ENCODE results near the gene COL8A2.

Gene COL8A2

DNA sequence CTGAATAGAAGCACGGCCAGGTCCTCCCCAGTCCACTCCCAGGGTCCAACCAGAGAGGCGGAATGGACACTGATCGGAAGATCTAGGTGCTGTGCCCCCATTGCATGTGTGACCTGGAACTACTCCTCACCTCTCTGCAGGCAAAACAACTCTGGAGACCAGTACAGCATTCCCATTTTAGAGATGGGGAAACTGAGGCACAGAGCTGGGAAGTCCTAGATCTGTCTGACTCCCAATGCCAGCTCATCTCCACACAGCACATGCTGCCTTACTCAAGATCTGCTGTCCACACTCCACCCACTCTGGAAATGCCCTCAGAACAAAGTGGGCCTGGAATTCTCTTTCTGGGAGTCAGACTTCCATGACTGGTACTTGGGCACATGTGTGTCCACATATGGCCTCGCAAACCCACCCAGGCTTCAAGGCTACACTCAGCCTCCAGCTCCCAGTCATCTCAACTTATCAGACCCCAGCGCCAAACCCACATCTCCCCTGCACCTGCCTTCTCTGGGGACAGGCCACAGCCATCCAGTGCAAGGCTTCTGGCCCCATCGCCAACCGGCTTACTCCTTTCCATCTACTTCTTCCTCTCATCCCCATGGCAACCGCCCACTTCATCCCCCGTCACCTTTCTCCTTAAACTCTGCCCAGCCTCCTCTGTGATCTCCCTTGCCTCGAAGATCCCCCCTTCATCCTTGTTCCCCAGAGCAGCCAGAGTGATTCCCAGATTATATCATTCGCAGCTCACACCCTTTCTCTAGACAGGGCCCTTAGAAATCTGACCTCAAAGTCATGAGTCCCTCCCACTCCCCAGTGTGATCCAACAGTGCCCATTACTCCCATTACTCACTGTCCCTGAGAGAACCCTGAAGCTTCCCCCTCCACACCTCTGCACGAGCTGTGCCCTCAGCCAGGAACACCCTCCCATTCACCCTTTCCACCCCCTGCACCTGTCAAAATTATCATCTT lies 2.7 kb downstream of the COL8A2 start:
- H3K27me3 ChIP-seq (ENCODE audit: insufficient read depth, low read length): peaks cover 42% of the 10 kb centered on the region
- no peaks in the 10 kb centered on the region for H3K36me3 ChIP-seq (ENCODE audit: insufficient read depth, low read length)
- H3K4me1 ChIP-seq (ENCODE audit: insufficient read depth, low read length): no peaks in the 10 kb centered on the region
- no peaks in the 10 kb centered on the region for H3K9me3 ChIP-seq (ENCODE audit: insufficient read depth, low read depth, low read length)
- H3K27ac ChIP-seq (ENCODE audit: low read depth, low read length): no peak overlapping the region
- no peak overlapping the region for H3K4me3 ChIP-seq (ENCODE audit: low read length)
- H3K9ac ChIP-seq (ENCODE audit: low read depth, low read length): no peak overlapping the region
- 85% methylated on average over 12 of the region's 12 CpGs for WGBS

DNA sequence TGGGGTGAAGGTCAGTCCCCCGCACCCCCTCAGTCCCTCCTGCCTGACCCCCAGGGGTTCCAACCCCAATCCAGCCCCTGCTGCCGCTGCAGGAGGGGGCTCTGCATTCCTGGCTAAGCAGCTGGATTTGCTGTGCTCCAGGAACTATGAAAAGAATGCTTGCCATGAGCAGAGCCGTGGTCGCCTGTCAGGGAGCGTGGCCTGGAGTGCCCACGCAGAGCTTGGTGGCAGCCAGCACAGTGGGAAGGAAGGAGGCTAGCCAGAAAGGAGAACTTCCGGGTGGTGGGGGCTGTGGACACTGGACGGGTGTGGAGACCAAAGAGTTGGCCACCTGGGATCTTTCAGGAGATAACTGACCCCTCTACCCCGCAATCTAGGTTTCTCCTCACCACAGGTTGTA lies 5.6 kb downstream of the COL8A2 start:
- 71% methylated on average over 9 of the region's 9 CpGs for whole genome bisulfite sequencing
- Histone ChIP-seq H3K27ac (ENCODE audit: low read depth, low read length) (no peak overlapping the region), H3K4me1 (ENCODE audit: insufficient read depth, low read length) (no peaks in the 10 kb centered on the region), H3K36me3 (ENCODE audit: insufficient read depth, low read length) (no peaks in the 10 kb centered on the region), H3K9ac (ENCODE audit: low read depth, low read length) (no peak overlapping the region), H3K4me3 (ENCODE audit: low read length) (no peak overlapping the region), H3K9me3 (ENCODE audit: insufficient read depth, low read depth, low read length) (no peaks in the 10 kb centered on the region), H3K27me3 (ENCODE audit: insufficient read depth, low read length) (peaks cover 21% of the 10 kb centered on the region)

DNA sequence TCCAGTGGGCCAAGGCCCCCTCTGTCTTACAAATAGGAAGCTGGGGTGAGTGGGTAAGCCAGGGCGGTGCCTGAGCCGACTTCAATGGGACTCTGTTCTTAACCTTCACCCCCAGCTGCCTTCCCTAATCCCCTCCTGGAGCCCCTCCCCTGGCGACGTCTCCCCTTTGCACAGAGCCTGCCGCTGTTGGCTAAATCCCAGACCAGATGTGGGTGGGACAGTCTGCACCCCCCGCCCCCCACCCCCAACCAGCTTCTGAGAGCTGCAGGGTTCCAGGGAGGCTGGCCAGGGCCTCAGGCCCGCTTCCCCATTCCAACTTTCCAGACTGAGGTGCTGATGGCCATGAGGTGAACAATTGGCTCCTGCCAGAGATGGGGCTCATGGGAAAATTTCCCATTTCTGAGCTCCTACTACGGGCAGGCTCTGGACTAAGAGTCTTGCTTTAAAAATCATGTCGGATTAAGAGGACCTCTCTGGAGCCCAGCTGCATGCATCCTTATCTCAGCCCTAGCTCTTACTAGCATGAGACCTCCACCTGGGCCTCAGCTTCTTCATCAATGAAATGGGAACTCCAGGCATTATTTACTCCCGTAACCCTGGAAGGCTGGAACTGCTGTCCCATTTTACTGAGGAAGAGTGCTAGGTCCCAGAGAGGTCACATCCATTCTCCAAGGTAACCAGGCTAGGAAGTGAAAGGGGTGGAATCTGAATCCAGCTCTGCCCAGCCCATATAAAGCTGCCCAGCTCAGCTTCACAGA lies 6.4 kb downstream of the COL8A2 start:
- Histone ChIP-seq H3K27me3 (ENCODE audit: insufficient read depth, low read length) (peaks cover 13% of the 10 kb centered on the region), H3K9me3 (ENCODE audit: insufficient read depth, low read depth, low read length) (no peaks in the 10 kb centered on the region), H3K36me3 (ENCODE audit: insufficient read depth, low read length) (no peaks in the 10 kb centered on the region), H3K4me1 (ENCODE audit: insufficient read depth, low read length) (no peaks in the 10 kb centered on the region), H3K9ac (ENCODE audit: low read depth, low read length) (no peak overlapping the region), H3K4me3 (ENCODE audit: low read length) (no peak overlapping the region), H3K27ac (ENCODE audit: low read depth, low read length) (no peak overlapping the region)
- 68% methylated on average over 10 of the region's 10 CpGs for WGBS

DNA sequence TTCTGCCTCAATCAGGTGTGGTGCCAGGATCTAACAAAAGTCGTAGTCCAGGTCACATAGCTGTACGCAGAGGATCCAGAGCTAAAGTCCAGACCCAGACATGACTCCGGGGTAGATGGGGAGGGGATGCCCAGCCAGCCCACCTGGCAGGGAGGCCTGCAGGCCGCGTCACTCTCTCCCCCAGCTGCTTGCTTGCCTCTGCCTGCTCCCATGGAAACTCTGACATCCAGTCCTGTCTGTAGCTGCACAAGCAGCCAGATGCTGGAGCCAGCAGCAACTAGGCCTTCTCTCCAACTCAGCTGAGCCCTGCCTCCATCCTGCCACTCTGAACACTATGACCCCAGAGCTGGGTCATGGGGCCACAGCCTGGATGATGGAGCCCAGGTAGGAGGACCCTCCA lies 8.1 kb downstream of the COL8A2 start:
- no peaks in the 10 kb centered on the region for H3K4me1 ChIP-seq (ENCODE audit: insufficient read depth, low read length)
- no peaks in the 10 kb centered on the region; the same call in 1 of the 2 replicates for H3K27me3 ChIP-seq (ENCODE audit: insufficient read depth, low read length)
- H3K9ac ChIP-seq (ENCODE audit: low read depth, low read length): no peak overlapping the region
- no peak overlapping the region for H3K4me3 ChIP-seq (ENCODE audit: low read length)
- no peak overlapping the region for H3K27ac ChIP-seq (ENCODE audit: low read depth, low read length)
- H3K36me3 ChIP-seq (ENCODE audit: insufficient read depth, low read length): no peaks in the 10 kb centered on the region
- WGBS: 89% methylated on average over 5 of the region's 5 CpGs
- H3K9me3 ChIP-seq (ENCODE audit: insufficient read depth, low read depth, low read length): no peaks in the 10 kb centered on the region

DNA sequence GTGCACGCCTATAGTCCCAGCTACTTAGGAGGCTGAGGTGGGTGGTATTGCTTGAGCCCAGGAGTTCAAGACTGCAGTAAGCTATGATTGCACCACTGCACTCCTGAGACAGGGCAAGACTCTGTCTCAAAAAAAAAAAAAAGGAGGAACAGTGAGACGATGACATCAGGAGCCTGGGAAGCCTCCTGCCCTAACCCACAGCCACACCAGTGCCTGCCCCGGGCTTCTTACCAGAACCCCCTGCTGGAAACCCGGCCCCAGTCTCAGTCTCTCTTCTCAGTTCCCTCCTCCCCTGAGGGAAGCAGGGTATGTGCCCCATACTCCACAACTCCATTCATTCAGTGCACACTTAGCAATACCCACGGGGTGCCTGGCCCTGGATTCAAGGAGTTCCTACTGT lies 9.1 kb downstream of the COL8A2 start:
- Histone ChIP-seq H3K4me3 (ENCODE audit: low read length) (no peak overlapping the region), H3K9me3 (ENCODE audit: insufficient read depth, low read depth, low read length) (no peaks in the 10 kb centered on the region), H3K4me1 (ENCODE audit: insufficient read depth, low read length) (no peaks in the 10 kb centered on the region), H3K27me3 (ENCODE audit: insufficient read depth, low read length) (no peaks in the 10 kb centered on the region; the same call in 1 of the 2 replicates), H3K36me3 (ENCODE audit: insufficient read depth, low read length) (no peaks in the 10 kb centered on the region), H3K9ac (ENCODE audit: low read depth, low read length) (no peak overlapping the region), H3K27ac (ENCODE audit: low read depth, low read length) (no peak overlapping the region)
- WGBS: 68% methylated on average over 5 of the region's 5 CpGs

DNA sequence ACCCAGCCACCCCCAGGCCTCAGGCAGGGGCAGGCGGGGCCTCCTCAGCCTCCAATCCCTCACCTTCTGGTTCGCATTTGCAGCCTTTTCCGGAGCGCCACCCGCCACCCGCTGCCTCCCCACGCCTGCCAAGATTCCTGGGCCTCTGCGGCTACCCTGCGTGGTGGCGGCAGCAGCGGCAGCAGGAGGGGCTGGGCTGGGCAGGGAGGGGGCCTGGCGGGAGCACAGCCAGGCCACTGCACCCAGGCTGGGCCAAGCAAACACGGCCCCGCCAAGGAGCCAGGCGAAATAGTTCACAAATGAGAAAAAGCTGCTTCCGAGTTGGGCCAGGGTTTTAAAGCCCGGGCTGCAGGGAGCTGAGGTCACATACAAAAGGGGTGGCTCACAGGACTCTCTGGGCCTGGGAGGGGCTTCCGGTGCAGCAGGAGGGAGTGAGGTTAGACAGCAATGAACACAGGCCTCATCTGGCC lies 9.8 kb downstream of the COL8A2 start:
- Histone ChIP-seq H3K4me1 (ENCODE audit: insufficient read depth, low read length) (no peaks in the 10 kb centered on the region), H3K9me3 (ENCODE audit: insufficient read depth, low read depth, low read length) (no peaks in the 10 kb centered on the region), H3K27me3 (ENCODE audit: insufficient read depth, low read length) (no peaks in the 10 kb centered on the region; the same call in 1 of the 2 replicates), H3K4me3 (ENCODE audit: low read length) (no peak overlapping the region), H3K36me3 (ENCODE audit: insufficient read depth, low read length) (no peaks in the 10 kb centered on the region), H3K9ac (ENCODE audit: low read depth, low read length) (no peak overlapping the region), H3K27ac (ENCODE audit: low read depth, low read length) (no peak overlapping the region)
- WGBS: 76% methylated on average over 18 of the region's 18 CpGs

DNA sequence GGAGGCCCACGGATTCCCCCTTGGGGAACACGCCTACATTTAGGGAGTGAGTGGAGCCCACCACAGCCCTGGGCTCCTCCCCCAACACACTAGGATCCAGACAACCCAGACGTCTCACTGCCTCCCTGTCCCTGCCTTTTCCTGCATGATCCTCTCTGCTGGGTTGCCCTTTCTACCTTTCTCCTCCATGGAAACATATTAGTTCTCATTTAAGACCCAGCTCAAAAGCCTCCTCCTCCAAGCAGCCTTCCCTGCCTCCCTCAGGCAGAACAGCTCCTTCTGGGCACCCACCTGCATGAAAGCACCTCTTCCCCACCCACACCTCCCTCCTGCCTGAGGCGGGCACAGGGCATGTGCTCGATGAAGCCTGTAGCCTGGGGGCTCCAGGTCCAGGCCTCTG lies 10.7 kb downstream of the COL8A2 start:
- Histone ChIP-seq H3K36me3 (ENCODE audit: insufficient read depth, low read length) (no peaks in the 10 kb centered on the region), H3K9me3 (ENCODE audit: insufficient read depth, low read depth, low read length) (no peaks in the 10 kb centered on the region), H3K27ac (ENCODE audit: low read depth, low read length) (no peak overlapping the region), H3K27me3 (ENCODE audit: insufficient read depth, low read length) (no peaks in the 10 kb centered on the region; the same call in 1 of the 2 replicates), H3K4me1 (ENCODE audit: insufficient read depth, low read length) (no peaks in the 10 kb centered on the region), H3K9ac (ENCODE audit: low read depth, low read length) (no peak overlapping the region), H3K4me3 (ENCODE audit: low read length) (no peak overlapping the region)
- WGBS: 68% methylated on average over 5 of the region's 5 CpGs

DNA sequence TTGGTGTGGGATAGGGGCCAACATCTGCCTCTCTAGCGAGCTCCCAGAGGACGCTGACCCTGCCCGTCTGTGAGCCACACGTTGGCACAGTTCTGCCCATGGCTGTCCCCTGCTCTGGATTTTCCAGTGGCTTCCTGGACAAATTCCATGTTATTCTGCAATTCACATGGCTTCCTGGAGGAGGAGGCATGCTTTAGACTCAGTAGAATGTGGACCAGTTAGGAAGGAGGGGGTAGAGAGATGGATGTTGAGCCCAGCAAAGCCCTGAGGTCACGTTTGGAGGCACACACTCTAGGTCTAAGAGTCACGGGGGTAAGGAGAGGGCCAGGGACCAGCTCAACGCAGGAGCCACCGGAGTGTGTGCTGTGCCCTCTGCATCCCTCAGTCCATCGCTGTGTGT lies 12.2 kb downstream of the COL8A2 start:
- WGBS: 90% methylated on average over 9 of the region's 9 CpGs

DNA sequence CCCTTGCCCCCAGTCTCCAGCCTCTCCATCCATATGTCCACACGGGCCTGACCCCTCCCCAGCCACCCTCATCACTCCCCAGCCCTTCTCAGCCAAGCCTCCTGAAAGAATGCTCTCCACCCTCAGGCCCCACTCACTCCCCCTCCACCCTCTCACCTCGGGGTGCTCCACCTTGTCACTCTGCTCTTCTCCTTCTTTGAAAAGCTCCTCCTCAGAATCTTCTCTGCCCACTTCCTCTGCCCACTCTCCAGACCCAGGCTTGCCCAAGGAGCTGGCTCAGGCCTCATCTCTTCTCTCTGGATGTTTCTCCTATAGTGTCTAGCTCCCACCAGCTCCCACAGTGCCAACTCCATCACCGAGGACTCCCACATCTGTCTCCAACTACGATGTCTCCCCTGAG lies 13.9 kb downstream of the COL8A2 start:
- Histone ChIP-seq H3K4me1 (ENCODE audit: insufficient read depth, low read length) (no peaks in the 10 kb centered on the region), H3K9me3 (ENCODE audit: insufficient read depth, low read depth, low read length) (no peaks in the 10 kb centered on the region), H3K9ac (ENCODE audit: low read depth, low read length) (no peak overlapping the region), H3K36me3 (ENCODE audit: insufficient read depth, low read length) (no peaks in the 10 kb centered on the region), H3K4me3 (ENCODE audit: low read length) (no peak overlapping the region), H3K27ac (ENCODE audit: low read depth, low read length) (no peak overlapping the region), H3K27me3 (ENCODE audit: insufficient read depth, low read length) (no peaks in the 10 kb centered on the region; the same call in 1 of the 2 replicates)
- 84% methylated on average over 4 of the region's 4 CpGs for WGBS

More for the DNA sequence above, 12.2 kb downstream of the COL8A2 start:
- no peaks in the 10 kb centered on the region for H3K9me3 ChIP-seq (ENCODE audit: insufficient read depth, low read depth, low read length)
- no peak overlapping the region for H3K4me3 ChIP-seq (ENCODE audit: low read length)
- no peaks in the 10 kb centered on the region; the same call in 1 of the 2 replicates for H3K27me3 ChIP-seq (ENCODE audit: insufficient read depth, low read length)
- H3K4me1 ChIP-seq (ENCODE audit: insufficient read depth, low read length): no peaks in the 10 kb centered on the region
- no peak overlapping the region for H3K27ac ChIP-seq (ENCODE audit: low read depth, low read length)
- H3K9ac ChIP-seq (ENCODE audit: low read depth, low read length): no peak overlapping the region
- H3K36me3 ChIP-seq (ENCODE audit: insufficient read depth, low read length): no peaks in the 10 kb centered on the region

DNA sequence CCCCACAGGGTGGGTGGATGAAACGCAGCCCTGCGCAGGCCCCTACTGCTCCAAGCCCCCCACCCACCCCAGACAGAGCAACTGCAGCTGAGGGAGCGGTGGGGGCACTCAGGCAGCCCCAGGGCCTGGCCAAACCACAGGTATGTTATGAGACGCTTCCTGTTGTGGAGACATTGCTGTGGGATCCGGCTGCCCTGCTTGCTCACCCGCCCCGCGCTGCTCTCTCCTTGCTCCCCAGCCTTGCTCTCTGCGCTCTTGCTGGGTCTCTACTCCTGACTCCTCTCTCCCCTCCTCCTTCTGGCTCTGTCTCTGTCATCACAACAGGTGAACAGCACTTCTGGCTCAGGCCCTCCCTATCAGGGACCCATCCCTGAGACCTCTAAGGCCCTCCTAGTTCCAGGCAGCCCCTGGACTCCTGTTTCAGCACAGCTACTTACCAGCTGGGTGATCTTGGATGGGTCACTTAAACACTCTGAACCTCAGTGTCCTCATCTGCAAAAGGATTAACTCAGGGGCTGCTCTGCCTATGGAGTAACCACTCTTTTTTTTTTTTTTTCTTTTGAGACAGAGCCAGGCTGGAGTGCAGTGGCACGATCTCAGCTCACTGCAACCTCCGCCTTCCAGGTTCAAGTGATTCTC lies 15.9 kb downstream of the COL8A2 start:
- H3K27me3 ChIP-seq (ENCODE audit: insufficient read depth, low read length): no peaks in the 10 kb centered on the region; the same call in 1 of the 2 replicates
- H3K27ac ChIP-seq (ENCODE audit: low read depth, low read length): no peak overlapping the region
- H3K9ac ChIP-seq (ENCODE audit: low read depth, low read length): no peak overlapping the region
- H3K4me1 ChIP-seq (ENCODE audit: insufficient read depth, low read length): no peaks in the 10 kb centered on the region
- no peaks in the 10 kb centered on the region for H3K36me3 ChIP-seq (ENCODE audit: insufficient read depth, low read length)
- H3K4me3 ChIP-seq (ENCODE audit: low read length): no peak overlapping the region
- no peaks in the 10 kb centered on the region for H3K9me3 ChIP-seq (ENCODE audit: insufficient read depth, low read depth, low read length)
- 91% methylated on average over 11 of the region's 11 CpGs for WGBS

DNA sequence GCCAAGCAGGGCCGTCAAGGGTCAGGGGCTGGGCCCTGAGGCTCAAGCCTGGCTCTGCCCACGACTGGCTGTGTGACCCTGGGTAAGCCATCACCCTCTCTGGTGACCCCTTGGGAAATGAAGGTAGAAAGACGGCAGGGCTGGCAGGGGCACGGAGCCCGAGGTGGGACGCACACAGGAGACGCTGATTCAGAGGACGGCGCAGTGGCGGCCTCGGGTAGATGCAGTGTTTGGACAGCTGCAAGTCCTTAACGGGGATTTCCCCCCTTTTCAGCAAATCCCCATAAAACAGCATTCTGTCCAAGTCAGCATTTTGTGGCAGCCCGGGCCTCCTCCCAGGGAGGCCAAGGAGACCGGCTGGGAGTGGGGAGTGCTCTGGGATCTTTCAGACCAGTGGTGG lies 16.7 kb downstream of the COL8A2 start:
- no peaks in the 10 kb centered on the region for H3K4me1 ChIP-seq (ENCODE audit: insufficient read depth, low read length)
- H3K27ac ChIP-seq (ENCODE audit: low read depth, low read length): no peak overlapping the region
- no peak overlapping the region for H3K4me3 ChIP-seq (ENCODE audit: low read length)
- no peaks in the 10 kb centered on the region for H3K36me3 ChIP-seq (ENCODE audit: insufficient read depth, low read length)
- H3K9ac ChIP-seq (ENCODE audit: low read depth, low read length): no peak overlapping the region
- no peaks in the 10 kb centered on the region; the same call in 1 of the 2 replicates for H3K27me3 ChIP-seq (ENCODE audit: insufficient read depth, low read length)
- WGBS: 93% methylated on average over 14 of the region's 14 CpGs
- no peaks in the 10 kb centered on the region for H3K9me3 ChIP-seq (ENCODE audit: insufficient read depth, low read depth, low read length)
